HTR-8/SVneo (cell line): ENCODE measurements around the gene GPHA2.
A peak's percentile ranks its signal among the peaks of the same experiment; 100 is the strongest.

Experiments
- DNase-seq: peaks from one replicate; pipeline ENCODE4 v3.0.0; 2011; ENCODE audit warnings: low spot score, mixed read lengths; ENCODE audit not compliant: insufficient read length
- FAIRE-seq: peaks from 2 replicates; lab custom pipeline; 2011; peaks lifted over from hg19 to GRCh38; lab: Jason Lieb, UNC

GPHA2 gene

DNA sequence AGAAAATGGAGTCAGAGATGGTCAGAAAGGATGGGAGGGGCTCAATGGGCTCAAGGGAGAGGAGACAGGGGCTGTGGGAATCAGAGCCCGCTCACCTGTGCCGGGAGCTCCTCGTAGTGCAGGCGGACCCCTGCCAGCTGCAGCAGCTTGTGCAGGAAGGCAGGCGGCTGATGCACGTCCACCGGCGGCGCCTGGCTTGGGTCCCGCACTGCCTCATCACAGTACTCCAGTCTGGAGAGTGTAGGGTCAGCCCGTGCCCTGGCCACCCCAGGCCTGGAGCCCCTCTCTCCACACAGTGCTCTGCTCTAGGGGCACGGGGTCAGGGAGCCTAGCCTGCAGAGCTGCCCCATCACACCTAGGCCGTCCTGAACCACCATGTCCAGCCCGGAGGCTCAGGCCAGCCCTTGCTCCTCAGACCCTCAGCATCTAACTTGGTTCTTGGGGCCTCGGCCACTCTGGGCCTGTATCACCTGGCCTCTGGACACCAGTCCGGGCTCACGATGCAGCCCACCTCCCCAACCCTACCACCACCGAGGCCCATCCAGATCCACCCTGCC, 22.4 kb downstream of the GPHA2 start:
- FAIRE-seq: no peak

DNA sequence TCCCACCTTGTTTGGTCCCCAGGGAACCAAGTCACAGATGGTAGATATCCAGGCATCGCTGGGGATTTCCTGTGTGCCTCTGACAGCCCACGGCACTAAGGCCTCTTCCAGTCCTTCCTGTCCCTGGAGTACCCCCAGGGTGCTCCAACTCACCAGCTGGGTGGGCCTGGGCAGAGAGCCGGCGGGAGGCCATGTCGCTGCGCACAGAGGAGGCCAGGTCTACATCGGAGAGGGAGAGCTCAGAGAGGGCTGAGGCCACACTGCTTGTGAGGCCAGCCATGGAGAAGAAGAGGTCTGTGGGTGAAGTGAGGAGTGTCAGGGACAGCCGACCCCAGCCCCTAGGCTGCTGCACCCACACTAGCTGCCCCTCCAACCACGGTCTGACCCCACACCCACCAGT, 24.0 kb downstream of the GPHA2 start:
- DNase-seq: no peak
- FAIRE-seq: no peak

More for the DNA sequence above, 22.4 kb downstream of the GPHA2 start:
- DNase-seq: no peak

GRCh38 chr11:64911142-64911541, 24.6 kb downstream of the GPHA2 start:
- no peak for FAIRE-seq
- DNase-seq: no peak

DNA sequence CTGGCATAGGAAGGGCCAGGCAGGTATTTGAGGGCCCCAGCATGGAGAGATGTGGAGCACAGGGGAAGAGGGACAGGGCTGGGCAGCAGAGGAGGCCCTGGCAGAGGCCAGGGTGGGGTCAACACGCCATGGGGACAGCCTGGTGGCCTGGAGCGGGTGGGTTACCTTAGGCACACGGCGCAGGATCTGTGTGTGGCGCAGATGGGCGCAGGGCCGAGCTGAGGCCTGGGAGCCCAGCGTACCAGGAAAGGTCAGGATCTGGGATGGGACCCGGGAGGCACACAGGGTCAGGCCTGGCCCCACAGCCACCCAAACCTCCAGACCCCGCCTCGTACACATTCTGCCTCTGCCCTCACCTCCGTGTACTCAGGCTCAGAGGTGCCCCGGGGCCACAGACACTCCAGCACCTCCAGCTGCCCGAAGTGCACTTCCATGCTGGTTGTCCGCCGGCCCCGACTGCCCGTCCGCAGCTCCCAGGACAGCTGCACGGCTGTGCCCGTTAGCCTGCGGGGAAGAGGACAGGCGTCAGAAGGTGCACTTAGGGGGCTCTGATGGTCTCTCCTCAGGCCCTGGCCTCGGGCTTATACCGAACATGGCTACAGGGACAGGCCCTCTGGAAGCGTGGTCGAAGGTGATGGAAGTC, 25.1 kb downstream of the GPHA2 start:
- FAIRE-seq (no peak), DNase-seq (no peak)

DNA sequence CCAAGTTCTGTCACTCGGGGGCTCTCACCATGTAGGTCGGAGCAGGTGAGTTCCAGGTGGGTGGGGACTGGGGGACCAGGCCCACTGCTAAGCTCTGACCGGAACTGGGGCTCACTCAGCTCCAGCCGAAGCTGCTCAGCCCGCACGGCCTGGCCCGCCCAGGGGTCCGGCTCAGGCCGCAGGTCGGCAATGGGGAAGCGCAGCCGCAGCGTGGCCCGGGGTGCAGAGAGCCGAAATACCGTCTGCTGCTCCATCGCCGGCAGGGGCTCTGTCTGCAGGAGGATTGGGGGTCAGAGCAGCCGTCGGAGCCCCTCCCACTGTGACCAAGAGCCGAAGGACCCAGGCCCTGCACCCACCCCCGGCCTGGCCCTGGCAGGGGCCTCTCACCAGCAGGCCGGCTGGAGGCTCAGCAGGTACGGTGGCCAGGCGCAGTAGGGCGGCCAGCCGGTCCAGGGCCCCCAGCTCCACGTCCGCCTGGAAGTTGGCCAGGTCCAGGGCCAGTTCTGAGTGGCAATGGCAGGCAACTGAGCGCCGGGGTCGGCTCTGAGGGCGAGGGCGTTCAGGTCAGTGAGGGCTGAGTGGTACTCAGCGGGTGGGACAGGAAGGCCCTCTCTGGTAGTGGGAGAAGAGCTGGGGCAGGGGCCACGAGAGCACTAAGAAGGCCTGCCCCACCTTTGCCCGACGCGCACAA, 25.9 kb downstream of the GPHA2 start:
- FAIRE-seq (no peak), DNase-seq (no peak)

DNA sequence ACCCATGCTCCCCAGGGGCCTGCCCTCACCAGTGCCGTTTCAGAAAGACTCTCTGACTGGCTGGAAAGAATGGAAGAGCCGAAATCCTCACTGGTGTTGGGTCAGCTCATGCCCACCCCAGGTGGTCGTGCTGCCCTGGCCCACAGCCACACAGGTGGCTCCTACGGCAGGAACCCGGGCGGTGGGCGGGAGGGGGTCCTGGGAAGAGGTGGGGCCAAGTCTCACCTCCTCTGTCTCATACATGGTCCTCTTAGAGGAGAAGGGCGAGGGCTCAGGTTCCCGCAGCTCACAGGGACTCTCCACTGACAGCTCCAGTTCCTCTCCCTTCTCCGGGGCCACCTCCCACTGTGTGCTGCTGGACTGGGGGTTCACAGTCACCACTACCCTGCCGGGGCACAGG, 26.9 kb downstream of the GPHA2 start:
- FAIRE-seq (no peak), DNase-seq (no peak)

DNA sequence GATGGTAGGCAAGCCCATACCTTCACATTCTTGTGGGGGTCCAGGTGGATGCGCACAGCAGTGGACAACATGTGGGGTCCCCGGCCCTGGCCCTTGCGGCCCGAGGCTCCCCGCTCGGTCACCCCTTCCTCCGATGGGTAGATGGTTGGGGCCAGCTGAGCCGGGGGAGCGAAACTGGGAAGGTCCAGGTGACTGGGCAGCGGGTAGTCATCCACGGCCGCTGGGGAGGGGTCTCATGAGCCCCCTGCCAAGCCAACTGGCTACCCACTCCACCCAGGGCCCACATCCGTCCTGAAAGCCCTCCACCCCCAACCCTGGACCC, 29.4 kb downstream of the GPHA2 start:
- DNase-seq: no peak
- no peak for FAIRE-seq

DNA sequence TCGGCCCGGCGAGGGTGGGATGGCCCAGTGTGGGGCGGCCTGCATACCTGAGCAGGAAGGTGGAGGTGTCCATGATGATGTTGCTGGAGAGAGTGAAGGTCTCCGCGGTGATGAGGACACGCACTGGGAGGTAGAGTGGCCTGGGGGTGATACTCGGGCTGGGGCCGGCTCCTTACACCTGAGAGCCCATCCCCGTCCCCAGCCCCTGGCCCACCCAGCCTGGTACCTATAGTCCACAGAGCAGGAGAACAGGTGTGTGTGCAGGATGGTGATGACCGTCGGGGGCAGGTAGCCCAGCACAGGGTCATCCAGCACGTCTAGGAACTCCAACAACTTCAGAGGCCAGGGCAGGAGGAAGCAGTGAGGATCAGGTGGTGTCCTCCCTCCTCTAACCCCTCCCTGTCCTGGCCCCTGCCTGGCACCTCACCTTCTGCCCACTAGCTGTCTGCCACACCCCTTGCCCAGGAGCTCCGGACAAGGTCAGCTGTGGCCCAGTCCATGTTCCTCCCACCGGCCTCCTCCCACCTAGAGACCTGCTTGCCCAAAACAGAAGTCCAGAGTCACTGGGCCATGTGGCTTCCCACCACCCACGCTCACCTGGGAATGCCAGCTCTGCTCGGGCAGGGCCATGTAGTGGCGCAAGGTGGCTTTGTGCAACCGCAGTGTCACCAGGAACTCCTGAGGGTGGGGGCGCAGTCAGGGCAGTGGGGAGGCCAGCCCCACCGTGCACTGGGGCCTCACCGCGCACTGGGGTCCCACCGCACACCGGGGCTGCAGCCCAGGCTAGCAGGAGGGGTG, 30.0 kb downstream of the GPHA2 start:
- FAIRE-seq: no peak

GRCh38 chr11:64903291-64903833, 32.3 kb downstream of the GPHA2 start:
- DNase-seq: no peak
- FAIRE-seq: no peak

More for the DNA sequence above, 30.0 kb downstream of the GPHA2 start:
- DNase-seq: no peak

GRCh38 chr11:64902102-64902900, 33.4 kb downstream of the GPHA2 start:
- DNase-seq (no peak), FAIRE-seq (no peak)

DNA sequence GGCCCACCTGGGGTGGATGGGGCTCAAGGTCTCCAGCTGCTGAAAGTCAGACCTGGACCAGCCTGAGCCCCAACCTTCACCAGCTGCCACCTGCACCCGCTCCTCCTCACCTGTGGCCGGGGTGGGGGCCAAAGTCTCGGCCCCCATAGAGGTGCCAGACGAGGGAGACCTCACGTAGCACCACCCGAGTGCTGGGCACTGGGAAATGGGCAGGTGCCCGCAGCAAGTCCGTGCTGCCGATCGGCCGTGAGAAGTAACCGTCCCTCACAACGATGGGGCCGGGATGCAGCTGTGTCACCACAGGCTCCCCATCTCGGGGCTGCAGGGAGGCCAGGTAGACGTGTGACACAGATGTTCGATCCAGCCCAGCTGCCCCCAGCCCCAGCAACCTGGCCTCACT, 34.9 kb downstream of the GPHA2 start:
- no peak for FAIRE-seq
- no peak for DNase-seq

DNA sequence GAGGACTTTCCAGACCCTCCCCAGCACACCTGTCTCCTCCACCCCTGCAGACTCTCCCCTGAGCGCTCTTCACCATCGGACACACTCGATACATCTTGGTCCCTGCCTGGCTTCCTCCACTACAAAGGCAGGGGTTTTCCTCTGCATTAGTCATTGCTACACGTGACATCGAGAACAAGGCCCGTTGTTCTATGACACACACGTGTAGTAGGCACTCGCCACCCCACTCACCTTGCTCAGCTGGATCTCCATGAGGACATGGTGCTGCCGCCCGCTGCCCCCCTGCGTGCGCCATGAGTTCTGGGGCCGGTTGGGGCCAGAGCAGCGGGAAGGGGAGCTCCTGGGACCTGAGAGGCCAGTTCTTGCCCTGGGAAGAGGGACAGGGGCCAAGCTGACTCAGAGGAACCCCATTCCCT, 35.4 kb downstream of the GPHA2 start:
- no peak for FAIRE-seq
- DNase-seq: no peak

GRCh38 chr11:64898541-64898940, 37.2 kb downstream of the GPHA2 start:
- DNase-seq (no peak), FAIRE-seq (no peak)

GRCh38 chr11:64898076-64898445, 37.6 kb downstream of the GPHA2 start:
- no peak for FAIRE-seq
- no peak for DNase-seq

GRCh38 chr11:64897381-64898075, 38.2 kb downstream of the GPHA2 start:
- DNase-seq (no peak), FAIRE-seq (no peak)

DNA sequence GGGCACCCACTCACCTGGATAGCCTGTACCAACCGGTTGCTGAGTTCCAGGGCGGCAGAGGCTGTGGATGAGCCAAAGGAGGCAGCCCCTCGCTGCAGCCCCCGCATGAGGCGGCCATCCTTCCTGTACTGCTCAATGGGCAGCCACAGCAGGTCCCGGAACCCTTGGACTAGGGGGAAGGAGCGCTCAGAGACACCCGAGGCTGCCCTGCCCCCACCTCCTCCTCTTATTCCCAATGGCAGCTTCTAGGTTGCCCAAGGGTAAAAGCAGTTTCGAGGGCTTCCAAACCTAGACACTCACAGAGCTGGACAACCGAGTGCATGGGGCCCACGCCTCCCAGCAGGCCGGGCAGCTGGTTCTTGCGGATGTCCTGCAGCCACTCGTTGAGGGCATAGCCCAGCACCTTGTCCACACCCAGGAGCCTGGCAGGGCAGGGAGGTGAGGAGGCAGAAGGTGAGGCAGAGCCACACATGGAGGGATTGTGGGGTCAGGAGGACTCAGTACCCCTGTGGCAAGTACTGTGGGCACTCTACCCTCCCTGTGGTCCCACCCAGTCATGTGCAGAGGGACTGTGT, 39.2 kb downstream of the GPHA2 start:
- no peak for FAIRE-seq

GRCh38 chr11:64894812-64895452, 40.8 kb downstream of the GPHA2 start:
- DNase-seq: no peak
- FAIRE-seq: no peak

More for the DNA sequence above, 39.2 kb downstream of the GPHA2 start:
- DNase-seq: no peak

- FAIRE-seq (peak; percentile 88), DNase-seq (peak; percentile 79)
Observed at GRCh38 chr11:64894070-64894811, 41.5 kb downstream of the GPHA2 start.
